GM12878 (cell line): ENCODE data around the gene RARS1. TPM values are rescaled to one million over a fixed set of nuclear protein-coding genes. Genes with fewer than 3 reads are reported as not detected.

ENCODE experiments used
- ATAC-seq: fragments of 200-7000 bp; cut with Tn5 transposase; 3 replicates; pipeline ENCODE4 v1.9.1; 2020; ENCODE audit warnings: mild to moderate bottlenecking, moderate library complexity
- BruUV-seq: library from RNA; stranded (reverse); fragments of 400-500 nt; replicated peaks from 2 replicates; lab custom pipeline; 2021; lab: Mats Ljungman, UMichigan
- CTCF ChIA-PET: fragments of 300-600 bp; sonication (Branson Sonifier 250); formaldehyde crosslinking; extraction: SDS; loops from one replicate; lab custom pipeline; 2021; ENCODE audit warnings: inconsistent platforms; lab: Yijun Ruan, JAX
- POLR2A ChIA-PET: fragments of 350-600 bp; formaldehyde crosslinking; extraction: SDS; loops from one replicate; lab custom pipeline; 2021; ENCODE audit warnings: inconsistent platforms; lab: Charles Lee
- RAD21 ChIA-PET: fragments of 300-600 bp; sonication (Branson Sonifier 250); formaldehyde crosslinking; loops from one replicate; lab custom pipeline; 2023; ENCODE audit warnings: antibody characterized with exemption; ENCODE audit not compliant: unreplicated experiment; lab: Charles Lee
- SMC1A ChIA-PET: fragments of 300-600 bp; sonication (Branson Sonifier 250); formaldehyde crosslinking; loops from one replicate; lab custom pipeline; 2023; ENCODE audit not compliant: unreplicated experiment, uncharacterized antibody; lab: Charles Lee
- DNase-seq: peaks from one replicate; pipeline ENCODE4 v3.0.0-alpha.2; 2011; ENCODE audit warnings: low read depth, low spot score
- FAIRE-seq: peaks from 3 replicates; lab custom pipeline; 2011; peaks lifted over from hg19 to GRCh38; lab: Jason Lieb, UNC
- H2AFZ ChIP-seq: 2 replicates; pipeline ENCODE4 v1.6.0; 2011; ENCODE audit warnings: low read depth, low read length, control low read depth; ENCODE audit not compliant: control insufficient read depth
- H3K27ac ChIP-seq: 2 replicates; pipeline ENCODE4 v1.5.1; 2011; ENCODE audit warnings: control low read depth; ENCODE audit not compliant: control insufficient read depth, insufficient read depth
- H3K27me3 ChIP-seq, 2 experiments: replicated peaks in 1 of 2; 2 replicates each; pipeline versions ENCODE4 v1.6.0 to v1.6.1; 2011; ENCODE audit warnings: low read length in 1 of 2; ENCODE audit not compliant: control insufficient read depth in 2 of 2, insufficient read depth in 2 of 2
- H3K36me3 ChIP-seq, 2 experiments: 2 replicates each; pipeline ENCODE4 v1.5.1; 2011; ENCODE audit warnings: low read length in 1 of 2; ENCODE audit not compliant: control insufficient read depth in 2 of 2, insufficient read depth in 2 of 2
- H3K4me1 ChIP-seq: 2 replicates; pipeline ENCODE4 v1.6.1; 2011; ENCODE audit warnings: mild to moderate bottlenecking, low read length, moderate library complexity, mixed read lengths; ENCODE audit not compliant: control insufficient read depth, insufficient read depth
- H3K4me2 ChIP-seq: 2 replicates; pipeline ENCODE4 v1.6.0; 2011; ENCODE audit warnings: control low read depth; ENCODE audit not compliant: control insufficient read depth, insufficient read depth
- H3K4me3 ChIP-seq: fragments of 200-600 bp; sonication (generic); 2 replicates; pipeline ENCODE4 v1.5.1; 2016
- H3K79me2 ChIP-seq: 2 replicates; pipeline ENCODE4 v1.6.0; 2011; ENCODE audit warnings: low read length; ENCODE audit not compliant: control insufficient read depth, insufficient read depth
- H3K9ac ChIP-seq: 2 replicates; pipeline ENCODE4 v1.8.0; 2011; ENCODE audit warnings: low read length, control low read depth, mixed read lengths; ENCODE audit not compliant: control insufficient read depth, insufficient read depth
- H3K9me3 ChIP-seq: replicated peaks from 3 replicates; pipeline ENCODE4 v1.5.1; 2011; ENCODE audit warnings: mild to moderate bottlenecking, low read length; ENCODE audit not compliant: control insufficient read depth, insufficient read depth
- H4K20me1 ChIP-seq: 2 replicates; pipeline ENCODE4 v1.6.0; 2011; ENCODE audit not compliant: control insufficient read depth, insufficient read depth
- GABPA ChIP-seq: IDR thresholded peaks from 2 replicates; pipeline ENCODE4 v1.6.1; 2014; ENCODE audit warnings: antibody characterized with exemption, low read depth, mild to moderate bottlenecking, inconsistent platforms
- GATAD2B ChIP-seq: fragments of 450-650 bp; conservative IDR thresholded peaks from 2 replicates; pipeline ENCODE4 v1.6.1; 2017; ENCODE audit warnings: low read depth, mild to moderate bottlenecking, moderate library complexity
- IKZF1 ChIP-seq: fragments of 450-650 bp; conservative IDR thresholded peaks from 2 replicates; pipeline ENCODE4 v1.6.1; 2017; ENCODE audit warnings: antibody characterized with exemption, mild to moderate bottlenecking
- JUND ChIP-seq: IDR thresholded peaks from 2 replicates; pipeline ENCODE4 v1.6.1; 2012; ENCODE audit warnings: low read depth, mild to moderate bottlenecking, low read length, improper control_type of control experiment, moderate library complexity
- NR2C1 ChIP-seq: fragments of 450-650 bp; IDR thresholded peaks from 2 replicates; pipeline ENCODE4 v1.6.1; 2017; ENCODE audit warnings: antibody characterized with exemption, mild to moderate bottlenecking, moderate library complexity
- PAX8 ChIP-seq: fragments of 450-650 bp; IDR thresholded peaks from 2 replicates; pipeline ENCODE4 v1.6.1; 2017; ENCODE audit warnings: mild to moderate bottlenecking, moderate library complexity
- RFX5 ChIP-seq: IDR thresholded peaks from 2 replicates; pipeline ENCODE4 v1.6.1; 2011; ENCODE audit warnings: low read depth, low read length, improper control_type of control experiment
- SMC3 ChIP-seq: IDR thresholded peaks from 2 replicates; pipeline ENCODE4 v1.6.1; 2011; ENCODE audit warnings: low read length, improper control_type of control experiment, borderline replicate concordance
- SREBF2 ChIP-seq: IDR thresholded peaks from 2 replicates; pipeline ENCODE4 v1.6.1; 2012; ENCODE audit warnings: mild to moderate bottlenecking, low read length
- TCF12 ChIP-seq: IDR thresholded peaks from 2 replicates; pipeline ENCODE4 v1.6.1; 2011; ENCODE audit warnings: low read depth, mild to moderate bottlenecking, low read length
- ZBED1 ChIP-seq: IDR thresholded peaks from 2 replicates; pipeline ENCODE4 v1.6.1; 2016; ENCODE audit warnings: borderline replicate concordance
- ZNF622 ChIP-seq: fragments of 450-650 bp; IDR thresholded peaks from 2 replicates; pipeline ENCODE4 v1.6.1; 2017; ENCODE audit warnings: mild to moderate bottlenecking, inconsistent platforms
- WGBS: methylation state at CpG from one replicate; pipeline ENCODE4 v1.1.6; 2016; ENCODE audit warnings: low lambda C conversion rate; ENCODE audit not compliant: insufficient replicate concordance, insufficient coverage; ENCODE audit errors: missing lambda C conversion rate; 5-methylcytosine and 5-hydroxymethylcytosine counted together
- in situ Hi-C: fragments of 300-500 bp; cut with MboI; formaldehyde crosslinking; loops from 9 replicates; pipeline ENCODE4 v1.14.3; 2018; ENCODE audit warnings: mixed read lengths
- intact Hi-C: fragments of 100-400 bp; cut with micrococcal nuclease; formaldehyde crosslinking; loops from one replicate; pipeline ENCODE4 v1.14.2; 2022; ENCODE audit not compliant: unreplicated experiment
- polyA plus RNA-seq, 11 experiments: library from polyadenylated mRNA; depleted of rRNA in 4 of 11; unstranded in 6 of 11; stranded (reverse) in 5 of 11; fragments of >200 nt; fragmentation: Nextera tagmentation in 4 of 11; fragmentation: Illumina TruSeq in 1 of 11; extraction: Ambion mirVana in 4 of 11; extraction: Trizol in 1 of 11; gene quantifications; 1 replicate in 1 of 11; 2 replicates in 10 of 11; pipeline versions ENCODE4 v1.2.1 to v1.2.3, GENCODE V29; 2011 to 2016; ENCODE audit warnings: inconsistent platforms in 2 of 11, missing spikeins in 2 of 11, low read depth in 1 of 11
- total RNA-seq, 4 experiments: library from RNA; depleted of rRNA in 3 of 4; stranded (reverse); fragments of >200 nt in 3 of 4; fragmentation: Illumina TruSeq in 1 of 4; extraction: Trizol in 1 of 4; gene quantifications; 2 replicates each; pipeline versions ENCODE4 v1.2.1 to v1.2.3, GENCODE V29; 2013 to 2021
- TF ChIP-seq, protein P1 (sequence below): fragments of 450-650 bp; IDR thresholded peaks from 2 replicates; pipeline ENCODE4 v1.6.1; 2016; ENCODE audit warnings: mild to moderate bottlenecking, moderate library complexity, borderline replicate concordance

The RARS1 gene
- total and polyA plus RNA-seq, 10 of the 15 experiments (the other 5 are each of a cell fraction or from before 2014, with no cell fraction given), result 80.5 to 127 (median 105) TPM

GRCh38 chr5:168438349-168438748 is 47.9 kb upstream of the RARS1 start:
- Histone ChIP-seq H3K4me2 (no peak overlapping the region), H3K9me3 (no peaks in the 10 kb centered on the region), H3K79me2 (no peaks in the 10 kb centered on the region), H2AFZ (no peak overlapping the region), H3K4me1 (no peaks in the 10 kb centered on the region; the same call in 1 of the 2 replicates), H3K27me3 (no peaks in the 10 kb centered on the region), H3K36me3 (no peaks in the 10 kb centered on the region; a peak in 1 of 4 replicates), H3K9ac (no peak overlapping the region), H3K4me3 (no peak overlapping the region), H4K20me1 (no peaks in the 10 kb centered on the region), H3K27ac (no peak overlapping the region)
- ChIA-PET SMC1A (no interaction called here), CTCF (no interaction called here), RAD21 (no interaction called here), POLR2A (no interaction called here)
- FAIRE-seq (no peak), DNase-seq (no peak), ATAC-seq (no peak)
- BruUV-seq, result no TSS peak
- intact Hi-C loops (no loop called here), in situ Hi-C loops (no loop called here)
- no peak for TF ChIP-seq SMC3
- WGBS, result 56% methylated on average over 5 of the region's 5 CpGs

DNA sequence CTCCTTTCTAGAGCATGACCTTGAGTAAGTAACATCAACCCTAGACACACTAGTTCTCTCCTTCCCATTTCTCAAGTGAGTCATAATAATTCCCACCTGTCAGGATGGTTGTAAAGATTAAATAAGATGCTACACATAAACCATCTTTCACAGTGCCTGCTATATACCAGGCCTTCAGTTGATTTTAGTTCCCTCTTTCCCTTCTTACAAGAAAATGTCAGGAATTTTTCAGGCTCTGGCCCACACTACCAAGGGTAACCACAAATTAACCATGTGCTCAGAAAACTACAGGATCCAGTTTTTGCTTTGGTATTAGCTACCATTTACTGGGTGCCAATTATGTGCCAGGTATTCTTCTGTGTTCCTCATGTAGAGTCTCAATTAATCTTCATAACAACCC is 42.7 kb upstream of the RARS1 start:
- ChIA-PET POLR2A (no interaction called here), CTCF (no interaction called here), RAD21 (no interaction called here), SMC1A (no interaction called here)
- no TSS peak for BruUV-seq
- FAIRE-seq (peak; percentile 73), DNase-seq (no peak), ATAC-seq (no peak)
- H4K20me1 ChIP-seq, result no peaks in the 10 kb centered on the region
- in situ Hi-C loops (no loop called here), intact Hi-C loops (no loop called here)
- no peak overlapping the region for H3K9ac ChIP-seq
- no peak overlapping the region for H3K4me2 ChIP-seq
- H3K27ac ChIP-seq, result no peak overlapping the region
- no peaks in the 10 kb centered on the region for H3K4me1 ChIP-seq
- no peaks in the 10 kb centered on the region for H3K79me2 ChIP-seq
- H3K9me3 ChIP-seq, result no peaks in the 10 kb centered on the region
- no peaks in the 10 kb centered on the region for H3K27me3 ChIP-seq
- no peak overlapping the region for H3K4me3 ChIP-seq
- H3K36me3 ChIP-seq, result no peaks in the 10 kb centered on the region; a peak in 1 of 4 replicates
- H2AFZ ChIP-seq, result no peak overlapping the region
- no peak for TF ChIP-seq JUND
- no peak for TF ChIP-seq GABPA
- TF ChIP-seq PAX8, result no peak
- TF ChIP-seq, protein P1, sequence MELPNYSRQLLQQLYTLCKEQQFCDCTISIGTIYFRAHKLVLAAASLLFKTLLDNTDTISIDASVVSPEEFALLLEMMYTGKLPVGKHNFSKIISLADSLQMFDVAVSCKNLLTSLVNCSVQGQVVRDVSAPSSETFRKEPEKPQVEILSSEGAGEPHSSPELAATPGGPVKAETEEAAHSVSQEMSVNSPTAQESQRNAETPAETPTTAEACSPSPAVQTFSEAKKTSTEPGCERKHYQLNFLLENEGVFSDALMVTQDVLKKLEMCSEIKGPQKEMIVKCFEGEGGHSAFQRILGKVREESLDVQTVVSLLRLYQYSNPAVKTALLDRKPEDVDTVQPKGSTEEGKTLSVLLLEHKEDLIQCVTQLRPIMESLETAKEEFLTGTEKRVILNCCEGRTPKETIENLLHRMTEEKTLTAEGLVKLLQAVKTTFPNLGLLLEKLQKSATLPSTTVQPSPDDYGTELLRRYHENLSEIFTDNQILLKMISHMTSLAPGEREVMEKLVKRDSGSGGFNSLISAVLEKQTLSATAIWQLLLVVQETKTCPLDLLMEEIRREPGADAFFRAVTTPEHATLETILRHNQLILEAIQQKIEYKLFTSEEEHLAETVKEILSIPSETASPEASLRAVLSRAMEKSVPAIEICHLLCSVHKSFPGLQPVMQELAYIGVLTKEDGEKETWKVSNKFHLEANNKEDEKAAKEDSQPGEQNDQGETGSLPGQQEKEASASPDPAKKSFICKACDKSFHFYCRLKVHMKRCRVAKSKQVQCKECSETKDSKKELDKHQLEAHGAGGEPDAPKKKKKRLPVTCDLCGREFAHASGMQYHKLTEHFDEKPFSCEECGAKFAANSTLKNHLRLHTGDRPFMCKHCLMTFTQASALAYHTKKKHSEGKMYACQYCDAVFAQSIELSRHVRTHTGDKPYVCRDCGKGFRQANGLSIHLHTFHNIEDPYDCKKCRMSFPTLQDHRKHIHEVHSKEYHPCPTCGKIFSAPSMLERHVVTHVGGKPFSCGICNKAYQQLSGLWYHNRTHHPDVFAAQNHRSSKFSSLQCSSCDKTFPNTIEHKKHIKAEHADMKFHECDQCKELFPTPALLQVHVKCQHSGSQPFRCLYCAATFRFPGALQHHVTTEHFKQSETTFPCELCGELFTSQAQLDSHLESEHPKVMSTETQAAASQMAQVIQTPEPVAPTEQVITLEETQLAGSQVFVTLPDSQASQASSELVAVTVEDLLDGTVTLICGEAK, result no peak
- no peak for TF ChIP-seq ZBED1
- no peak for TF ChIP-seq SREBF2
- TF ChIP-seq GATAD2B, result no peak
- no peak for TF ChIP-seq IKZF1
- no peak for TF ChIP-seq RFX5
- no peak for TF ChIP-seq TCF12
- TF ChIP-seq NR2C1, result no peak
- no peak for TF ChIP-seq ZNF622
